ENCODE measurements around the gene OR10J5. TPM values are rescaled to one million over a fixed set of nuclear protein-coding genes. Genes with fewer than 3 reads are reported as not detected.

OR10J5 gene
- total RNA-seq, 1 donor from 2014 or later = not detected

DNA sequence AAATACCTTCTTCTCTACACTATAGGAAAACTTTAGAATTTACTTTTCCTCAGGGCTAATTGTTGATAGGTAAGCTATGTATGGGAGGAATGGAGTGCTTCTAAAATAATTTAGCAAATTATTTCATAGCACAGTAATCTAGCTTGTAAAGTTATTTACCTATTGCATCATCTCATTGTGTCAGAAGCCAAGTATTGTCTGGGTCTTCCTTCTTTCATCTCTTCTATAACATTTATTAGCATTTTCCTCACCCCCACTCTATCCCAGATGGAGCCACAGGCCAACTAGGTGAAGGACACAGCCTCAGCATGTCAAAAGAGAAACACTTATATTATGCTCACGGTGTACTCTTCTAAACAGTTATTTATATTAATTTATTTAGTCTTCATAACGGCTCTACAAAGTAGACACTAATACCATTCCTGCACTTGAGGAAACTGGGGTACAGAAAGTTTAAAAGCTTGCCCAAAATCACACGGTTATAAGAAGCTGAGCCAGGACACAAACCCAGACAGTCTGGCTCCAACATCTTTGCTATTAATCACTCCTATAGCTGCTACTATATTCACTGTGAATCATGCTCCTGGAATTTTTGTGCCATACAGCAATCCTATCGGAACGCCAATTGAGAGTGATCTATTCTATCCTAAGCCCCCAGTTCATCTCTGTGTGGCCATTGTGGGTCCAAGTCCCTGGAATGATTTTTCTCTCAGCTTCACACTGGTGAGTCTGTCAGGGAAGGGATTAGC lies 43.1 kb downstream of the OR10J5 start:
- H3K36me3 ChIP-seq (ENCODE audit: insufficient read depth, low read length) = no peaks in the 10 kb centered on the region
- H3K4me3 ChIP-seq (ENCODE audit: insufficient read depth, low read depth, low read length) = no peak overlapping the region
- H3K27me3 ChIP-seq (ENCODE audit: insufficient read depth, low read length) = no peaks in the 10 kb centered on the region
- Mint-ChIP-seq H3K9me3 (ENCODE audit: unreplicated experiment) (no peaks in the 10 kb centered on the region), H3K4me3 (ENCODE audit: unreplicated experiment) (no peak overlapping the region), H3K27ac (ENCODE audit: unreplicated experiment) (peak overlapping the region; percentile 96), H3K4me1 (ENCODE audit: low read depth, unreplicated experiment) (peaks cover 14% of the 10 kb centered on the region), H3K36me3 (ENCODE audit: low read depth, unreplicated experiment) (no peaks in the 10 kb centered on the region), H3K27me3 (ENCODE audit: low read depth, unreplicated experiment) (no peaks in the 10 kb centered on the region)
- H3K79me2 ChIP-seq (ENCODE audit: insufficient read depth, low read length) = no peaks in the 10 kb centered on the region
- no peak overlapping the region for H3K4me2 ChIP-seq (ENCODE audit: low read length)
- DNase-seq (ENCODE audit: low read depth) (peak; percentile 72), FAIRE-seq (no peak)
- H3K4me1 ChIP-seq (ENCODE audit: insufficient read depth, low read length) = no peaks in the 10 kb centered on the region
- H4K20me1 ChIP-seq (ENCODE audit: insufficient read depth, low read length) = no peaks in the 10 kb centered on the region
- TF ChIP-seq, protein P1, sequence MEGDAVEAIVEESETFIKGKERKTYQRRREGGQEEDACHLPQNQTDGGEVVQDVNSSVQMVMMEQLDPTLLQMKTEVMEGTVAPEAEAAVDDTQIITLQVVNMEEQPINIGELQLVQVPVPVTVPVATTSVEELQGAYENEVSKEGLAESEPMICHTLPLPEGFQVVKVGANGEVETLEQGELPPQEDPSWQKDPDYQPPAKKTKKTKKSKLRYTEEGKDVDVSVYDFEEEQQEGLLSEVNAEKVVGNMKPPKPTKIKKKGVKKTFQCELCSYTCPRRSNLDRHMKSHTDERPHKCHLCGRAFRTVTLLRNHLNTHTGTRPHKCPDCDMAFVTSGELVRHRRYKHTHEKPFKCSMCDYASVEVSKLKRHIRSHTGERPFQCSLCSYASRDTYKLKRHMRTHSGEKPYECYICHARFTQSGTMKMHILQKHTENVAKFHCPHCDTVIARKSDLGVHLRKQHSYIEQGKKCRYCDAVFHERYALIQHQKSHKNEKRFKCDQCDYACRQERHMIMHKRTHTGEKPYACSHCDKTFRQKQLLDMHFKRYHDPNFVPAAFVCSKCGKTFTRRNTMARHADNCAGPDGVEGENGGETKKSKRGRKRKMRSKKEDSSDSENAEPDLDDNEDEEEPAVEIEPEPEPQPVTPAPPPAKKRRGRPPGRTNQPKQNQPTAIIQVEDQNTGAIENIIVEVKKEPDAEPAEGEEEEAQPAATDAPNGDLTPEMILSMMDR (IDR thresholded peaks at IDR 0.05; ENCODE audit: insufficient read depth, low read depth, low read length) = no peak
- no peaks in the 10 kb centered on the region for H3K9me3 ChIP-seq (ENCODE audit: insufficient read depth, low read depth, low read length)
- H3K27ac ChIP-seq (ENCODE audit: low read depth, low read length) = peak overlapping the region; percentile 44
- H2AFZ ChIP-seq (ENCODE audit: low read depth, low read length) = no peak overlapping the region
- no peak overlapping the region for H3K9ac ChIP-seq (ENCODE audit: low read length)

Other genes starting within 250 kb of the OR10J5 start
- not detected in 2 replicates for gene FCER1A, start 233.7 kb downstream of the OR10J5 start, total RNA-seq
- gene OR10J4, start 103.8 kb downstream of the OR10J5 start, total RNA-seq = not detected in 2 replicates
- not detected in 2 replicates for gene OR10J1, start 96.3 kb downstream of the OR10J5 start, total RNA-seq
- not detected in 2 replicates for gene APCS, start 51.8 kb upstream of the OR10J5 start, total RNA-seq
- gene CRP, start 178.6 kb upstream of the OR10J5 start, total RNA-seq = not detected in 2 replicates
- 30.1 and 33.0 TPM in 2 replicates for gene DUSP23, start 245.0 kb upstream of the OR10J5 start, total RNA-seq